Osteoblast (primary cell): ENCODE data around the gene CDH4. TPM values are rescaled to one million over a fixed set of nuclear protein-coding genes. Genes with fewer than 3 reads are reported as not detected.

Experiments
- DNase-seq: peaks from one replicate; pipeline ENCODE4 v3.0.0; 2011; ENCODE audit warnings: low spot score, mixed read lengths; ENCODE audit not compliant: insufficient read length; ENCODE audit errors: missing footprints
- H2AFZ ChIP-seq: 2 replicates; pipeline ENCODE4 v1.6.0; 2011; ENCODE audit warnings: mild to moderate bottlenecking, low read length
- H3K27ac ChIP-seq: 2 replicates; pipeline ENCODE4 v1.5.1; 2011; ENCODE audit warnings: mild to moderate bottlenecking, low read depth, low read length, moderate library complexity
- H3K27me3 ChIP-seq: 2 replicates; pipeline ENCODE4 v1.6.0; 2012; ENCODE audit warnings: mild to moderate bottlenecking, control low read depth, inconsistent platforms, low read length, moderate library complexity; ENCODE audit not compliant: insufficient read depth
- H3K36me3 ChIP-seq: 2 replicates; pipeline ENCODE4 v1.5.1; 2011; ENCODE audit warnings: mild to moderate bottlenecking, low read length, control low read depth, moderate library complexity; ENCODE audit not compliant: insufficient read depth
- H3K4me1 ChIP-seq: 2 replicates; pipeline ENCODE4 v1.5.1; 2011; ENCODE audit warnings: mild to moderate bottlenecking, low read length, control low read depth, moderate library complexity; ENCODE audit not compliant: insufficient read depth
- H3K4me2 ChIP-seq: 2 replicates; pipeline ENCODE4 v1.6.0; 2011; ENCODE audit warnings: mild to moderate bottlenecking, low read length; ENCODE audit not compliant: insufficient read depth
- H3K4me3 ChIP-seq: fragments of 200-600 bp; sonication (generic); 3 replicates; pipeline ENCODE4 v1.5.1; 2012; ENCODE audit warnings: mild to moderate bottlenecking, low read length, inconsistent platforms; ENCODE audit not compliant: insufficient read depth
- H3K79me2 ChIP-seq: 2 replicates; pipeline ENCODE4 v1.6.0; 2012; ENCODE audit warnings: mild to moderate bottlenecking, low read length, control low read depth, inconsistent platforms; ENCODE audit not compliant: insufficient read depth
- H3K9me3 ChIP-seq: 2 replicates; pipeline ENCODE4 v1.5.1; 2011; ENCODE audit warnings: low read depth, low read length, control low read depth
- H4K20me1 ChIP-seq: 2 replicates; pipeline ENCODE4 v1.6.0; 2012; ENCODE audit warnings: mild to moderate bottlenecking, low read length, control low read depth; ENCODE audit not compliant: insufficient read depth
- CTCF ChIP-seq: IDR thresholded peaks from 2 replicates; pipeline ENCODE4 v1.5.1; 2011; ENCODE audit warnings: mild to moderate bottlenecking, low read depth, low read length, moderate library complexity; ENCODE audit errors: extremely low read depth
- total RNA-seq: library from RNA; depleted of rRNA; stranded (reverse); fragments of >200 nt; gene quantifications from 2 replicates; pipeline ENCODE4 v1.2.3, GENCODE V29; 2012

CDH4 gene
- total RNA-seq, 1 donor: 1.1 TPM

- no peak overlapping the region for H3K4me3 ChIP-seq
- no peak for DNase-seq
- no peaks in the 10 kb centered on the region for H3K36me3 ChIP-seq
- no peak overlapping the region for H3K4me2 ChIP-seq
- H3K4me1 ChIP-seq: peaks cover 8% of the 10 kb centered on the region
- no peaks in the 10 kb centered on the region for H3K9me3 ChIP-seq
- no peaks in the 10 kb centered on the region for H3K27me3 ChIP-seq
- no peaks in the 10 kb centered on the region for H3K79me2 ChIP-seq
- no peak overlapping the region for H3K27ac ChIP-seq
- no peak for TF ChIP-seq CTCF
- no peak overlapping the region for H2AFZ ChIP-seq
- H4K20me1 ChIP-seq: no peaks in the 10 kb centered on the region
These were observed 674.7 kb downstream of the CDH4 start for GRCh38 chr20:61926796-61927192.

GRCh38 chr20:61927193-61927825, 675.2 kb downstream of the CDH4 start:
- Histone ChIP-seq H3K27me3 (no peaks in the 10 kb centered on the region), H3K4me3 (no peak overlapping the region), H3K27ac (no peak overlapping the region), H4K20me1 (no peaks in the 10 kb centered on the region), H3K36me3 (no peaks in the 10 kb centered on the region), H3K4me2 (no peak overlapping the region), H3K9me3 (no peaks in the 10 kb centered on the region), H3K4me1 (peaks cover 8% of the 10 kb centered on the region), H2AFZ (no peak overlapping the region), H3K79me2 (no peaks in the 10 kb centered on the region)
- no peak for DNase-seq
- no peak for TF ChIP-seq CTCF

- H3K79me2 ChIP-seq: no peaks in the 10 kb centered on the region
- no peaks in the 10 kb centered on the region for H3K9me3 ChIP-seq
- peaks cover 8% of the 10 kb centered on the region for H3K4me1 ChIP-seq
- H2AFZ ChIP-seq: no peak overlapping the region
- no peak overlapping the region for H3K4me3 ChIP-seq
- H3K27me3 ChIP-seq: no peaks in the 10 kb centered on the region
- H3K4me2 ChIP-seq: no peak overlapping the region
- no peak for TF ChIP-seq CTCF
- no peak overlapping the region for H3K27ac ChIP-seq
- DNase-seq: no peak
- no peaks in the 10 kb centered on the region for H3K36me3 ChIP-seq
- H4K20me1 ChIP-seq: no peaks in the 10 kb centered on the region
These were observed 675.9 kb downstream of the CDH4 start for GRCh38 chr20:61927826-61928541.

GRCh38 chr20:61929561-61929960, 677.5 kb downstream of the CDH4 start:
- Histone ChIP-seq H2AFZ (no peak overlapping the region), H3K36me3 (no peaks in the 10 kb centered on the region), H3K4me2 (no peak overlapping the region), H3K79me2 (no peaks in the 10 kb centered on the region), H3K27ac (no peak overlapping the region), H3K4me3 (no peak overlapping the region), H3K4me1 (peaks cover 8% of the 10 kb centered on the region), H3K27me3 (no peaks in the 10 kb centered on the region), H3K9me3 (no peaks in the 10 kb centered on the region), H4K20me1 (no peaks in the 10 kb centered on the region)
- no peak for TF ChIP-seq CTCF
- peak; percentile 71 for DNase-seq
